H1 (cell line): Measurements from ENCODE around the gene ASPN. TPM values are rescaled to one million over a fixed set of nuclear protein-coding genes. Genes with fewer than 3 reads are reported as not detected.

Experiments
- CTCF ChIA-PET: fragments of 300-600 bp; sonication (Branson Sonifier 250); formaldehyde crosslinking; loops from one replicate; lab custom pipeline; 2021; ENCODE audit not compliant: partially characterized antibody; lab: Charles Lee
- POLR2A ChIA-PET: fragments of 300-600 bp; sonication (Branson Sonifier 250); formaldehyde crosslinking; loops from one replicate; lab custom pipeline; 2021; ENCODE audit warnings: inconsistent platforms; ENCODE audit not compliant: partially characterized antibody; lab: Charles Lee
- DNase-seq, 2 experiments: peaks; one replicate each; pipeline versions ENCODE4 v3.0.0 to v3.0.0-alpha.2; 2010 to 2022; ENCODE audit warnings: low spot score in 2 of 2, low read depth in 1 of 2, mixed read lengths in 1 of 2
- FAIRE-seq: peaks from 2 replicates; lab custom pipeline; 2011; peaks lifted over from hg19 to GRCh38; lab: Jason Lieb, UNC
- H2AFZ ChIP-seq: 2 replicates; pipeline ENCODE4 v1.8.1; 2012; ENCODE audit warnings: low read length, inconsistent platforms
- H2AK5ac ChIP-seq: 2 replicates; pipeline ENCODE4 v1.6.1; 2013; ENCODE audit warnings: low read depth, low read length
- H2BK120ac ChIP-seq: replicated peaks from 2 replicates; pipeline ENCODE3; 2013; ENCODE audit warnings: low read depth, low read length, inconsistent platforms
- H2BK12ac ChIP-seq: 2 replicates; pipeline ENCODE4 v1.6.1; 2013; ENCODE audit warnings: low read depth, low read length
- H2BK15ac ChIP-seq: 2 replicates; pipeline ENCODE4 v1.6.1; 2013; ENCODE audit warnings: low read length
- H2BK20ac ChIP-seq: 2 replicates; pipeline ENCODE4 v1.6.1; 2013; ENCODE audit warnings: low read length
- H2BK5ac ChIP-seq: 2 replicates; pipeline ENCODE4 v1.6.1; 2013; ENCODE audit warnings: low read depth, low read length
- H3K14ac ChIP-seq: 2 replicates; pipeline ENCODE4 v1.6.1; 2013; ENCODE audit warnings: inconsistent platforms; ENCODE audit not compliant: insufficient read length
- H3K18ac ChIP-seq: 2 replicates; pipeline ENCODE4 v1.6.1; 2013; ENCODE audit warnings: low read length; ENCODE audit errors: extremely low read depth
- H3K23ac ChIP-seq: 2 replicates; pipeline ENCODE4 v1.6.1; 2013; ENCODE audit warnings: inconsistent platforms; ENCODE audit not compliant: insufficient read length
- H3K23me2 ChIP-seq: 2 replicates; pipeline ENCODE4 v1.6.1; 2013; ENCODE audit warnings: low read depth, low read length
- H3K27ac ChIP-seq: 2 replicates; pipeline ENCODE4 v1.6.1; 2011; ENCODE audit warnings: low read depth, low read length, inconsistent platforms
- H3K27me3 ChIP-seq, 4 experiments: replicated peaks in 1 of 4; 1 replicate in 1 of 4; 2 replicates in 3 of 4; pipeline versions ENCODE4 v1.6.1 to v1.8.1; 2011 to 2013; ENCODE audit warnings: low read length in 3 of 4, mild to moderate bottlenecking in 3 of 4, inconsistent platforms in 2 of 4, mixed read lengths in 2 of 4, moderate library complexity in 1 of 4; ENCODE audit not compliant: control insufficient read depth in 3 of 4, insufficient read depth in 3 of 4; ENCODE audit errors: extremely low read depth in 1 of 4
- H3K36me3 ChIP-seq, 4 experiments: 2 replicates each; pipeline versions ENCODE4 v1.6.1 to v1.8.1; 2011 to 2013; ENCODE audit warnings: mild to moderate bottlenecking in 4 of 4, low read length in 3 of 4, moderate library complexity in 2 of 4, control low read depth in 1 of 4, inconsistent platforms in 1 of 4; ENCODE audit not compliant: insufficient read depth in 4 of 4, control insufficient read depth in 2 of 4
- H3K4ac ChIP-seq: replicated peaks from 2 replicates; pipeline ENCODE3; 2013; ENCODE audit warnings: low read length, low read depth, mixed read lengths, inconsistent platforms; ENCODE audit not compliant: insufficient read length
- H3K4me1 ChIP-seq, 4 experiments: replicated peaks in 1 of 4; 1 replicate in 1 of 4; 2 replicates in 3 of 4; pipeline versions ENCODE4 v1.6.1 to v1.8.1; 2011 to 2013; ENCODE audit warnings: low read length in 3 of 4, inconsistent platforms in 2 of 4, mixed read lengths in 1 of 4; ENCODE audit not compliant: insufficient read depth in 4 of 4, control insufficient read depth in 3 of 4
- H3K4me2 ChIP-seq, 2 experiments: 2 replicates each; pipeline versions ENCODE4 v1.6.1 to v1.8.1; 2011 to 2013; ENCODE audit warnings: low read depth in 2 of 2, low read length in 2 of 2, control low read depth in 1 of 2, inconsistent platforms in 1 of 2, mild to moderate bottlenecking in 1 of 2; ENCODE audit not compliant: insufficient read depth in 1 of 2
- H3K4me3 ChIP-seq, 4 experiments: fragments of 200-600, 300-600 bp in 1 of 4; sonication (generic), shearing (Covaris generic), sonication (Bioruptor Twin) in 1 of 4; 2 replicates each; pipeline versions ENCODE4 v1.5.1 to v1.8.1; 2011 to 2016; ENCODE audit warnings: low read length in 4 of 4, low read depth in 3 of 4, control low read depth in 2 of 4, inconsistent platforms in 2 of 4, mild to moderate bottlenecking in 2 of 4, mixed read lengths in 1 of 4, moderate library complexity in 1 of 4; ENCODE audit not compliant: insufficient read depth in 2 of 4; ENCODE audit errors: extremely low read depth in 1 of 4
- H3K56ac ChIP-seq: replicated peaks from 2 replicates; pipeline ENCODE3; 2013; ENCODE audit warnings: low read depth, mild to moderate bottlenecking, mixed read lengths, low read length, inconsistent platforms; ENCODE audit not compliant: insufficient read length
- H3K79me1 ChIP-seq: 2 replicates; pipeline ENCODE4 v1.6.1; 2013; ENCODE audit warnings: low read depth, low read length, control low read depth
- H3K79me2 ChIP-seq, 2 experiments: 2 replicates each; pipeline versions ENCODE4 v1.6.1 to v1.8.1; 2012 to 2013; ENCODE audit warnings: low read length in 2 of 2, mild to moderate bottlenecking in 2 of 2, inconsistent platforms in 1 of 2; ENCODE audit not compliant: insufficient read depth in 2 of 2, control insufficient read depth in 1 of 2
- H3K9ac ChIP-seq, 4 experiments: replicated peaks in 1 of 4; 1 replicate in 1 of 4; 2 replicates in 3 of 4; pipeline versions ENCODE4 v1.6.1 to v1.8.1; 2011 to 2013; ENCODE audit warnings: low read depth in 3 of 4, low read length in 3 of 4, control low read depth in 2 of 4, mild to moderate bottlenecking in 2 of 4, moderate library complexity in 2 of 4, inconsistent platforms in 1 of 4; ENCODE audit errors: extremely low read depth in 1 of 4
- H3K9me3 ChIP-seq, 2 experiments: 2 replicates each; pipeline versions ENCODE4 v1.6.1 to v1.8.1; 2012 to 2013; ENCODE audit warnings: mild to moderate bottlenecking in 2 of 2, moderate library complexity in 2 of 2, control low read depth in 1 of 2, inconsistent platforms in 1 of 2, low read depth in 1 of 2, low read length in 1 of 2, mixed read lengths in 1 of 2; ENCODE audit not compliant: insufficient read depth in 2 of 2
- H4K20me1 ChIP-seq, 2 experiments: replicated peaks in 1 of 2; 2 replicates each; pipeline versions ENCODE3 to v1.8.1; 2011 to 2013; ENCODE audit warnings: inconsistent platforms in 2 of 2, low read length in 2 of 2, mild to moderate bottlenecking in 1 of 2; ENCODE audit not compliant: insufficient read depth in 2 of 2, control insufficient read depth in 1 of 2
- H4K5ac ChIP-seq: 2 replicates; pipeline ENCODE4 v1.6.1; 2013; ENCODE audit warnings: low read length, low read depth, mixed read lengths, inconsistent platforms; ENCODE audit not compliant: insufficient read length
- H4K8ac ChIP-seq: 2 replicates; pipeline ENCODE4 v1.8.0; 2013; ENCODE audit warnings: mild to moderate bottlenecking, moderate library complexity, low read length, inconsistent platforms; ENCODE audit not compliant: insufficient read depth; ENCODE audit errors: extremely low read depth
- H4K91ac ChIP-seq: replicated peaks from 2 replicates; pipeline ENCODE3; 2013; ENCODE audit warnings: low read length, mixed read lengths, inconsistent platforms; ENCODE audit not compliant: insufficient read length
- BCL11A ChIP-seq, 2 experiments: IDR thresholded peaks; one replicate each; pipeline ENCODE4 v1.6.1; 2011; ENCODE audit warnings: low read depth in 2 of 2, low read length in 2 of 2, mild to moderate bottlenecking in 2 of 2
- CHD2 ChIP-seq: IDR thresholded peaks from 2 replicates; pipeline ENCODE4 v1.6.1; 2012; ENCODE audit warnings: low read length, improper control_type of control experiment
- PHF8 ChIP-seq: fragments of 200-600 bp; sonication (generic); conservative IDR thresholded peaks from 2 replicates; pipeline ENCODE4 v1.7.1; 2012; ENCODE audit warnings: low read depth, mild to moderate bottlenecking, inconsistent platforms, low read length, moderate library complexity
- POLR2AphosphoS5 ChIP-seq: IDR thresholded peaks from 2 replicates; pipeline ENCODE4 v1.6.1; 2011; ENCODE audit warnings: low read depth, low read length
- RFX5 ChIP-seq: IDR thresholded peaks from 2 replicates; pipeline ENCODE4 v1.6.1; 2011; ENCODE audit warnings: low read depth, low read length, improper control_type of control experiment, borderline replicate concordance
- RXRA ChIP-seq: IDR thresholded peaks from 2 replicates; pipeline ENCODE4 v1.6.1; 2011; ENCODE audit warnings: low read depth, mild to moderate bottlenecking, low read length, moderate library complexity; ENCODE audit not compliant: insufficient read depth
- SP2 ChIP-seq: IDR thresholded peaks from 2 replicates; pipeline ENCODE4 v1.6.1; 2012; ENCODE audit warnings: mild to moderate bottlenecking, low read length, inconsistent platforms
- SP4 ChIP-seq: IDR thresholded peaks from 2 replicates; pipeline ENCODE4 v1.6.1; 2012; ENCODE audit warnings: low read length, inconsistent platforms
- SRF ChIP-seq: IDR thresholded peaks from 2 replicates; pipeline ENCODE4 v1.6.1; 2011; ENCODE audit warnings: mild to moderate bottlenecking, low read depth, low read length, moderate library complexity
- SUZ12 ChIP-seq: fragments of 200-600 bp; sonication (generic); IDR thresholded peaks from 2 replicates; pipeline ENCODE4 v1.6.1; 2012; ENCODE audit warnings: mild to moderate bottlenecking, inconsistent platforms, low read length, moderate library complexity, mixed read lengths
- TAF1 ChIP-seq: IDR thresholded peaks from 2 replicates; pipeline ENCODE4 v1.6.1; 2011; ENCODE audit warnings: mild to moderate bottlenecking, low read depth, low read length
- TAF7 ChIP-seq: optimal IDR thresholded peaks from 2 replicates; pipeline ENCODE3; 2011; ENCODE audit warnings: low read depth, mild to moderate bottlenecking, inconsistent platforms, low read length, moderate library complexity, borderline replicate concordance
- WGBS, 2 experiments: shearing (Covaris generic) in 1 of 2; methylation state at CpG; one replicate each; pipeline versions ENCODE4 v1.1.6 to v1.1.7; 2013 to 2015; ENCODE audit warnings: low lambda C conversion rate in 2 of 2, mixed read lengths in 2 of 2, inconsistent platforms in 1 of 2, low coverage in 1 of 2, missing lambda C conversion rate in 1 of 2; ENCODE audit not compliant: insufficient replicate concordance in 2 of 2, insufficient coverage in 1 of 2, insufficient read length in 1 of 2; ENCODE audit errors: extremely low coverage in 1 of 2, missing lambda C conversion rate in 1 of 2; 5-methylcytosine and 5-hydroxymethylcytosine counted together
- polyA plus RNA-seq, 7 experiments: library from polyadenylated mRNA; depleted of rRNA in 3 of 7; stranded (reverse) in 5 of 7; unstranded in 2 of 7; fragments of >200 nt in 5 of 7; fragments of 200-250 nt in 2 of 7; gene quantifications; 1 replicate in 5 of 7; 2 replicates in 1 of 7; 4 replicates in 1 of 7; pipeline versions ENCODE4 v1.2.1 to v1.2.3, GENCODE V29; 2011 to 2013; ENCODE audit warnings: missing spikeins in 2 of 7, mixed read lengths in 2 of 7
- total RNA-seq: library from RNA; stranded (reverse); fragmentation: NEBNext Ultra II Directional; extraction: Animal tissue kit (Norgen Biotek cat#: 25700); gene quantifications from 2 replicates; pipeline ENCODE4 v1.2.1, GENCODE V29; 2021
- TF ChIP-seq, protein P1 (sequence below): IDR thresholded peaks from 2 replicates; pipeline ENCODE4 v1.6.1; 2012; ENCODE audit warnings: inconsistent platforms
- TF ChIP-seq, protein P2 (sequence below): IDR thresholded peaks from 2 replicates; pipeline ENCODE4 v1.6.1; 2011; ENCODE audit warnings: low read length, improper control_type of control experiment

The ASPN gene
- total and polyA plus RNA-seq, 2 of the 8 experiments (the other 6 are each of a cell fraction or from before 2014, with no cell fraction given) = not detected

DNA sequence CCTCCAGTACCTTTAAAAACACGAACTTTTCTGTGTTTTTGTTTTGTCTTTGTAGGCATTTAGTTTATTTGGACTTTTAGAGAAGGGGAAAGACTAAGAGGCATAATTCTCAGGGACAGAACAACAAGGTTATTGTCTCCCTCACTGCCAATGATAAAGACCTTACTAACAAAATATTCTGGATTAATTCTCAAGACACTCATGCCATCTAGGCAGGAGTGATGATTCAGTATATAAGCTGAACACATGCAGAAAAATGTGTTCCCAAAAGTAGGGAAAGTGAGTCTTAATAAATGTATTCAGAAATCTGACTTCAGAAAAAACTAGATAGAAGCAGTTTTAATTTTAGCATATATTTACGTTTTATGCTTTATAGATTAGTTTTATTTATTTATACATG, 17.4 kb upstream of the ASPN start:
- no peak overlapping the region for H4K91ac ChIP-seq
- H4K20me1 ChIP-seq = no peaks in the 10 kb centered on the region
- no peak overlapping the region for H3K23ac ChIP-seq
- no peak overlapping the region for H3K56ac ChIP-seq
- no peaks in the 10 kb centered on the region for H3K9me3 ChIP-seq
- 79% methylated on average over 2 of the region's 2 CpGs; no CpG with 5 or more reads in 1 of the 2 experiments for WGBS, 2 experiments
- H3K27ac ChIP-seq = no peak overlapping the region
- H2BK20ac ChIP-seq = no peak overlapping the region
- no peak for FAIRE-seq
- H3K18ac ChIP-seq = no peak overlapping the region
- no peaks in the 10 kb centered on the region for H3K23me2 ChIP-seq
- TF ChIP-seq, protein P1, sequence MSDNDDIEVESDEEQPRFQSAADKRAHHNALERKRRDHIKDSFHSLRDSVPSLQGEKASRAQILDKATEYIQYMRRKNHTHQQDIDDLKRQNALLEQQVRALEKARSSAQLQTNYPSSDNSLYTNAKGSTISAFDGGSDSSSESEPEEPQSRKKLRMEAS = no peak
- TF ChIP-seq PHF8 = no peak
- TF ChIP-seq SRF = no peak
- no peak for TF ChIP-seq SUZ12
- no peak for TF ChIP-seq SP2
- TF ChIP-seq TAF1 = no peak
- no peak for TF ChIP-seq RXRA
- no peak for TF ChIP-seq BCL11A (IDR thresholded peaks at IDR 0.05; ENCODE audit: low read depth in 2 of 2, low read length in 2 of 2)
- no peak for TF ChIP-seq TAF7
- TF ChIP-seq, protein P2, sequence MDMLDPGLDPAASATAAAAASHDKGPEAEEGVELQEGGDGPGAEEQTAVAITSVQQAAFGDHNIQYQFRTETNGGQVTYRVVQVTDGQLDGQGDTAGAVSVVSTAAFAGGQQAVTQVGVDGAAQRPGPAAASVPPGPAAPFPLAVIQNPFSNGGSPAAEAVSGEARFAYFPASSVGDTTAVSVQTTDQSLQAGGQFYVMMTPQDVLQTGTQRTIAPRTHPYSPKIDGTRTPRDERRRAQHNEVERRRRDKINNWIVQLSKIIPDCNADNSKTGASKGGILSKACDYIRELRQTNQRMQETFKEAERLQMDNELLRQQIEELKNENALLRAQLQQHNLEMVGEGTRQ = no peak
- TF ChIP-seq RFX5 = no peak
- TF ChIP-seq SP4 = no peak
- no peak for TF ChIP-seq CHD2
- TF ChIP-seq POLR2AphosphoS5 = no peak
- TF ChIP-seq, all 59 proteins: peak for 0
- peaks cover 0 to 3% (median 2%) of the 10 kb centered on the region in 4 experiments; a peak in 4 of 7 replicates for H3K4me1 ChIP-seq
- H2BK120ac ChIP-seq = no peak overlapping the region
- DNase-seq = no peak
- H3K4me2 ChIP-seq = no peak overlapping the region
- CTCF ChIA-PET = interaction anchor here (0.7 to 1.2 kb wide), 3 partner anchors 10 to 20 kb away, joined by 3 to 4 read pairs (median 3); no protein-coding TSS in a partner anchor
- H2BK5ac ChIP-seq = no peak overlapping the region
- no peaks in the 10 kb centered on the region for H3K36me3 ChIP-seq
- H3K4ac ChIP-seq = no peak overlapping the region
- no peaks in the 10 kb centered on the region for H3K79me2 ChIP-seq
- no peaks in the 10 kb centered on the region for H3K79me1 ChIP-seq
- no peak overlapping the region for H2BK15ac ChIP-seq
- no peak overlapping the region for H3K14ac ChIP-seq
- no peak overlapping the region for H2AK5ac ChIP-seq
- H4K5ac ChIP-seq = no peak overlapping the region
- no peak overlapping the region for H3K9ac ChIP-seq
- H3K27me3 ChIP-seq = no peaks in the 10 kb centered on the region
- no peak overlapping the region for H2AFZ ChIP-seq
- H3K4me3 ChIP-seq = no peak overlapping the region
- no peak overlapping the region for H4K8ac ChIP-seq
- POLR2A ChIA-PET = no interaction called here
- no peak overlapping the region for H2BK12ac ChIP-seq
